Small intestine (tissue), 7 donors: ENCODE data around the gene RETN. TPM values are rescaled to one million over a fixed set of nuclear protein-coding genes. Genes with fewer than 3 reads are reported as not detected.
A peak's percentile ranks its signal among the peaks of the same experiment; 100 is the strongest.

ENCODE experiments used
- DNase-seq, 2 donors: peaks; one replicate each; pipeline versions ENCODE4 v3.0.0 to v3.0.0-alpha.2; 2013
- FAIRE-seq: peaks from 2 replicates; lab custom pipeline; 2012; peaks lifted over from hg19 to GRCh38; lab: Jason Lieb, UNC
- H3K27ac ChIP-seq, 3 donors: one replicate each; pipeline ENCODE4 v1.5.1; 2013; ENCODE audit warnings: low read length in 2 of 3, mild to moderate bottlenecking in 2 of 3, control low read depth in 1 of 3, inconsistent platforms in 1 of 3, low read depth in 1 of 3, moderate library complexity in 1 of 3
- H3K27me3 ChIP-seq, 3 donors: one replicate each; pipeline ENCODE4 v1.6.1; 2013; ENCODE audit warnings: low read length in 3 of 3, inconsistent platforms in 1 of 3; ENCODE audit not compliant: control insufficient read depth in 3 of 3, insufficient read depth in 3 of 3
- H3K36me3 ChIP-seq, 3 donors: one replicate each; pipeline ENCODE4 v1.6.1; 2013; ENCODE audit warnings: low read length in 3 of 3, inconsistent platforms in 1 of 3, low read depth in 1 of 3, mild to moderate bottlenecking in 1 of 3, moderate library complexity in 1 of 3; ENCODE audit not compliant: control insufficient read depth in 3 of 3, insufficient read depth in 2 of 3
- H3K4me1 ChIP-seq, 3 donors: one replicate each; pipeline ENCODE4 v1.6.1; 2013; ENCODE audit warnings: low read length in 2 of 3, inconsistent platforms in 1 of 3, low read depth in 1 of 3, mild to moderate bottlenecking in 1 of 3, moderate library complexity in 1 of 3; ENCODE audit not compliant: control insufficient read depth in 3 of 3, insufficient read depth in 2 of 3
- H3K4me3 ChIP-seq, 3 donors: one replicate each; pipeline ENCODE4 v1.5.1; 2013; ENCODE audit warnings: low read length in 3 of 3, control low read depth in 1 of 3, inconsistent platforms in 1 of 3, low read depth in 1 of 3, mild to moderate bottlenecking in 1 of 3, moderate library complexity in 1 of 3
- H3K9me3 ChIP-seq, 2 donors: one replicate each; pipeline ENCODE4 v1.6.1; 2013; ENCODE audit warnings: low read depth in 1 of 2, low read length in 1 of 2; ENCODE audit not compliant: control insufficient read depth in 2 of 2, insufficient read depth in 1 of 2
- WGBS, 3 donors: extraction: QIAGEN DNeasy Blood & Tissue Kit; methylation state at CpG; one replicate each; pipeline ENCODE4 v1.1.7; 2013; 5-methylcytosine and 5-hydroxymethylcytosine counted together
- polyA plus RNA-seq, 4 donors: library from polyadenylated mRNA; stranded (reverse) in 3 of 4; unstranded in 1 of 4; fragments of 200-250 nt in 3 of 4; fragments of 120-200 nt in 1 of 4; gene quantifications; one replicate each; pipeline versions ENCODE4 v1.2.1 to v1.2.3, GENCODE V29; 2013
- donor health status: healthy with polysubstance abuse.
- donor health status: control.
- donor health status: control.
- donor health status: Bipolar disorder and iron deficiency.
- donor health status: healthy.

The RETN gene
- polyA plus RNA-seq, 4 donors: 0.78 to 10.2 (median 8.1) TPM; not detected in 1

- Histone ChIP-seq H3K9me3 (no peaks in the 10 kb centered on the region), H3K4me3 (no peak overlapping the region)
Observed at GRCh38 chr19:7658219-7658686, 10.6 kb upstream of the RETN start.

GRCh38 chr19:7661744-7662538 lies 6.9 kb upstream of the RETN start:
- Histone ChIP-seq H3K27me3 (peaks cover 0 to 9% (median 0%) of the 10 kb centered on the region in 3 donors), H3K36me3 (no peaks in the 10 kb centered on the region), H3K4me1 (no peaks in the 10 kb centered on the region), H3K9me3 (no peaks in the 10 kb centered on the region), H3K4me3 (no peak overlapping the region), H3K27ac (no peak overlapping the region)
- WGBS, 3 donors: 76 to 77% (median 77%) methylated on average over 7 to 8 of the region's 8 CpGs
- DNase-seq: no peak
- FAIRE-seq: no peak

More at GRCh38 chr19:7658219-7658686, 10.6 kb upstream of the RETN start:
- DNase-seq (no peak), FAIRE-seq (no peak)
- Histone ChIP-seq H3K27ac (no peak overlapping the region), H3K36me3 (no peaks in the 10 kb centered on the region), H3K4me1 (no peaks in the 10 kb centered on the region), H3K27me3 (peaks cover 0 to 9% (median 0%) of the 10 kb centered on the region in 3 donors)
- 27 to 43% (median 28%) methylated on average over 9 of the region's 9 CpGs for WGBS, 3 donors

DNA sequence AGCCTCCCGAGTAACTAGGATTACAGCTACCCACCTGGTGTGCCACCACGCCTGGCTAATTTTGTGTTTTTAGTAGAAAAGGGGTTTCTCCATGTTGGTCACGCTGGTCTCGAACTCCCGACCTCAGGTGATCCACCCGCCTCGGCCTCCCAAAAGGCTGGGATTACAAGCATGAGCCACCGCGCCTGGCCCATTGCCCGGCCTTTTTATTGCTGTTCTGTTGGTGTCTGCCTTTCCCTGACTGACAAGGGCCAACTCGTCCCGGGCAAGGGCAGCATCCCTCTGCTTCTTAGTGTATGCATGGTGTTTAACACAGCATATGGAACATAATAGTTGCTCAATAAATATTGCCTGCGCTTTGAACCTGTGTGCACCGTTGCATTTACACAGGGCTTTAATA lies 6.2 kb upstream of the RETN start:
- 57 to 83% (median 62%) methylated on average over 14 of the region's 14 CpGs for WGBS, 3 donors
- H3K4me1 ChIP-seq: no peaks in the 10 kb centered on the region
- no peak overlapping the region for H3K27ac ChIP-seq

DNA sequence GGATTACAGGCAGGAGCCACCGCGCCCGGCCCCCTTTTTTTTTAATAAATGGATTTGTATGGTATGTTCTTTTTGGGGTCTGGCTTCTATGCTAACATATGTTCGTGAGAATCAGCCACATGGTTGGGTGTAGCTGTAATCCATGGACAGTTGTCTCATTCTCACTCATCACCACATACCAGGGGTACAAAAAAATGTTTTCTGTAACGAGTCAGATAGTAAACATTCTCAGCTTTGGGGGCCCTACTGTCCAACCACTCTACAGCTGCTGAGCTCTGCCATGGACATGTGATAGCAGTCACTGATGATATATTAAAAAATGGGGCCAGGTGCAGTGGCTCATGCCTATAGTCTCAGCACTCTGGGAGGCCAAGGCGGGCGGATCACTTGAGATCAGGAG lies 5.1 kb upstream of the RETN start:
- H3K36me3 ChIP-seq: no peaks in the 10 kb centered on the region
- DNase-seq (no peak), FAIRE-seq (no peak)
- no peaks in the 10 kb centered on the region for H3K9me3 ChIP-seq
- no peaks in the 10 kb centered on the region for H3K4me1 ChIP-seq
- H3K27ac ChIP-seq: no peak overlapping the region
- no peak overlapping the region for H3K4me3 ChIP-seq
- H3K27me3 ChIP-seq: peaks cover 0 to 3% (median 0%) of the 10 kb centered on the region in 3 donors
- 79 to 83% (median 82%) methylated on average over 7 of the region's 7 CpGs for WGBS, 3 donors

More for the DNA sequence above, 6.2 kb upstream of the RETN start:
- H3K9me3 ChIP-seq: no peaks in the 10 kb centered on the region
- H3K4me3 ChIP-seq: no peak overlapping the region
- no peaks in the 10 kb centered on the region for H3K36me3 ChIP-seq
- FAIRE-seq (no peak), DNase-seq (no peak)
- H3K27me3 ChIP-seq: peaks cover 0 to 9% (median 0%) of the 10 kb centered on the region in 3 donors

DNA sequence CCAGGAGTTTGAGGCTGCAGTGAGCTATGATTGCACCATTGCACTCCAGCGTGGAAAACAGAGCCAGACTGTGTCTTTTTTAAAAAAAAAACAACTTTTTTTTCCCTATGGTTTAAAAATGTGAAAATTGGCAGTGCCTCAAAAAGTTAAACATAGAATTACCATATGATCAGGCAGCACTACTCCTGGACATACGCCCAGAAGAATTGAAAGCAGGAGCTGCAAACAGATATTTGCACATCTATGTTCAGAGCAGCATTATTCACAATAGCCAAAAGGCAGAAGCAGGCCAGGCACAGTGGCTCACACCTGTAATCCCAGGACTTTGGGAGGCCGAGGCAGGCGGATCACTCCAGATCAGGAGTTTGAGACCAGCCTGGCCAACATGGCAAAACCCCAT lies 3.8 kb upstream of the RETN start:
- H3K9me3 ChIP-seq: no peaks in the 10 kb centered on the region
- no peak for FAIRE-seq
- no peak overlapping the region for H3K27ac ChIP-seq
- H3K4me3 ChIP-seq: no peak overlapping the region
- H3K27me3 ChIP-seq: peaks cover 0 to 7% (median 2%) of the 10 kb centered on the region in 3 donors
- no peaks in the 10 kb centered on the region for H3K36me3 ChIP-seq
- H3K4me1 ChIP-seq: no peaks in the 10 kb centered on the region
- no peak for DNase-seq
- 52 to 62% (median 60%) methylated on average over 4 of the region's 4 CpGs for WGBS, 3 donors

DNA sequence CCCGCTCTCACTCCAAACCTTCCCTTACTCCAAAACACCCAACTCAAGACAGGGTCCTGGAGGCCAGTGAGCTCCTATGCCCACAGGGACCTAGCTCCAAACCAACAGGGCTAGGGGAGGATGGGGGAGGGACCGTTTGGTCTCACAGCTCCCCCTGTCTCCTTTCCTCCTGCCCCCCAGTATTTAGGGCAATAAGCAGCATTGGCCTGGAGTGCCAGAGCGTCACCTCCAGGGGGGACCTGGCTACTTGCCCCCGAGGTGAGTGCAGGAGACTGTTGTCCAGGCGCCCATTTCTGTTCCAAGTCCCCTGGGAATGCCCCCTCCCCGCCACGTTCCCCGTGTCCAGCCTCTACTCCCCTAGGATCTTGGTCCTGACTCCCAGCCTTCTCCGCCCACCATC lies 792 bp downstream of the RETN start:
- FAIRE-seq (no peak), DNase-seq (no peak)
- 31 to 35% (median 34%) methylated on average over 9 of the region's 9 CpGs for WGBS, 3 donors
- Histone ChIP-seq H3K9me3 (peaks cover 0 to 7% of the 10 kb centered on the region in 2 donors), H3K4me3 (no peak overlapping the region), H3K4me1 (no peaks in the 10 kb centered on the region), H3K27me3 (peaks cover 3 to 25% (median 14%) of the 10 kb centered on the region in 3 donors), H3K27ac (no peak overlapping the region), H3K36me3 (no peaks in the 10 kb centered on the region)

DNA sequence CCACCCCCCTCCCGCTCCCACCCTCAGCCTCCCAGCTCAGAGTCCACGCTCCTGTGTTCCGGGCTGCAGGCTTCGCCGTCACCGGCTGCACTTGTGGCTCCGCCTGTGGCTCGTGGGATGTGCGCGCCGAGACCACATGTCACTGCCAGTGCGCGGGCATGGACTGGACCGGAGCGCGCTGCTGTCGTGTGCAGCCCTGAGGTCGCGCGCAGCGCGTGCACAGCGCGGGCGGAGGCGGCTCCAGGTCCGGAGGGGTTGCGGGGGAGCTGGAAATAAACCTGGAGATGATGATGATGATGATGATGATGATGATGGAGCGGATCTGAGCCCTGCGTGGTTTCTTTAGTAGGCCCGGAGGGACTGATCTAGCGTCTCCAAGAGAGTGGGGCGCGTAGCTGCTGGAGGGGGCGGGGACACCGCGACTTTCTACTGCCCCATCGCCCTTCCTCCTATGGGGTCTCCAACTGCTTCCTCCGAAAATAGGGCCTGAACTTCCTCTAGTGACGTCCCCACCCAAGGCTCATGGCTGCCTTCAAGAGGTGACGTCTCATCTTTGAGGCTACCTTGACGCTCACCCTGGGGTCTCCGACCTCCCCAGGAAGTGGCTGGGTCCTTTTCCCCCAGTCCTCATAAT lies 1.4 kb downstream of the RETN start:
- Histone ChIP-seq H3K27me3 (peaks cover 3 to 25% (median 14%) of the 10 kb centered on the region in 3 donors), H3K4me1 (no peaks in the 10 kb centered on the region), H3K27ac (no peak overlapping the region), H3K9me3 (peaks cover 0 to 7% of the 10 kb centered on the region in 2 donors), H3K36me3 (no peaks in the 10 kb centered on the region), H3K4me3 (no peak overlapping the region)
- DNase-seq (peak in 1 of 2 donors; percentile 30), FAIRE-seq (no peak)
- WGBS, 3 donors: 2% methylated on average over 39 to 43 of the region's 43 CpGs

DNA sequence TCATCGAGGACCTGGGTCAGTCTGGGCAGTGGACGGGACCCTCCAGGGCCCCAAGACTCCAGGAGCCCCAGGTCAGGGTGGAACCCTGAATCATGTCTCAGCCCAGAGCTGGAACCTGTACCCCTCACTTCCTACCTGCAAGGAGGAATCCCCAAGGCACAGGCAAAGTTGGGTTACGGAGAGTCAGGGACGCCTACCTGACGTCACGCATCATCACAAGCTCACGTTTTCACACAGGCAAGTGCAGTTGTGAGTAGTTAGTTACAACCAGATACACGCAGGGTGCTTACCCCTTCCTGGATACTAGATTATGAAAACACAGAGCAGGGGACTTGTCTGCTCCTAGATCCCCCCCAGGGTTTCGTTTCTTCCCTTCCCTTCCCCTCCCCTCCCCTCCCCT lies 1.9 kb downstream of the RETN start:
- 22 to 32% (median 26%) methylated on average over 9 of the region's 9 CpGs for WGBS, 3 donors
- Histone ChIP-seq H3K27ac (no peak overlapping the region), H3K27me3 (peaks cover 3 to 25% (median 14%) of the 10 kb centered on the region in 3 donors), H3K9me3 (peaks cover 0 to 7% of the 10 kb centered on the region in 2 donors), H3K4me3 (no peak overlapping the region), H3K4me1 (no peaks in the 10 kb centered on the region), H3K36me3 (no peaks in the 10 kb centered on the region)
- DNase-seq: no peak
- FAIRE-seq: no peak
